Esophagus squamous epithelium (tissue), 5 donors: ENCODE measurements around the gene TSEN2. TPM values are rescaled to one million over a fixed set of nuclear protein-coding genes. Genes with fewer than 3 reads are reported as not detected.

Experiments used
- DNase-seq: peaks from one replicate; lab custom pipeline; 2025; lab: John Stamatoyannopoulos, UW
- H3K27ac ChIP-seq, 4 donors: fragments of 200-600 bp; sonication (generic); one replicate each; pipeline ENCODE4 v1.5.1; 2016 to 2019; ENCODE audit warnings: mild to moderate bottlenecking in 1 of 4
- H3K27me3 ChIP-seq, 4 donors: fragments of 200-600 bp; sonication (generic); 1 replicate in 3 of 4; 2 replicates in 1 of 4; pipeline versions ENCODE4 v1.5.1 to v1.6.0; 2017 to 2021; ENCODE audit warnings: antibody characterized with exemption in 1 of 4
- H3K36me3 ChIP-seq, 3 donors: fragments of 200-600 bp; sonication (generic); one replicate each; pipeline ENCODE4 v1.5.1; 2016 to 2019
- H3K4me1 ChIP-seq, 3 donors: fragments of 200-600 bp; sonication (generic); one replicate each; pipeline ENCODE4 v1.5.1; 2017 to 2019
- H3K4me3 ChIP-seq, 4 donors: fragments of 200-600 bp; sonication (generic); 1 replicate in 3 of 4; 2 replicates in 1 of 4; pipeline ENCODE4 v1.5.1; 2016 to 2019; ENCODE audit warnings: mild to moderate bottlenecking in 2 of 4, moderate library complexity in 1 of 4
- H3K9me3 ChIP-seq, 3 donors: fragments of 200-600 bp; sonication (generic); one replicate each; pipeline ENCODE4 v1.5.1; 2016 to 2019
- CTCF ChIP-seq, 6 experiments: fragments of 450-650 bp in 4 of 6; fragments of 200-600 bp in 2 of 6; sonication (generic) in 2 of 6; IDR thresholded peaks; one replicate each; pipeline ENCODE4 v1.5.1; 2016 to 2019; ENCODE audit warnings: antibody characterized with exemption in 6 of 6, mild to moderate bottlenecking in 4 of 6, moderate library complexity in 4 of 6
- POLR2A ChIP-seq, 4 donors: fragments of 450-650 bp; IDR thresholded peaks; one replicate each; pipeline ENCODE4 v1.6.1; 2017; ENCODE audit warnings: antibody characterized with exemption in 4 of 4, mild to moderate bottlenecking in 4 of 4, moderate library complexity in 3 of 4
- WGBS, 2 donors: methylation state at CpG; one replicate each; pipeline ENCODE4 v1.1.5; 2018; 5-methylcytosine and 5-hydroxymethylcytosine counted together
- intact Hi-C: fragments of 100-400 bp; cut with DNase I; formaldehyde crosslinking; loops from one replicate; pipeline ENCODE4 v1.15.0; 2022
- total RNA-seq, 4 donors: library from RNA; depleted of rRNA; stranded (reverse); fragments of >200 nt; gene quantifications; one replicate each; pipeline ENCODE4 v1.1.0, GENCODE V29; 2016
- donor health status: DM: yes; HTN: yes; CAD: no.

TSEN2 gene
- total RNA-seq, 4 donors from 2014 or later, result 13.6 to 29.6 (median 14.3) TPM

GRCh38 chr3:12472000-12472610 is 12.2 kb upstream of the TSEN2 start:
- Histone ChIP-seq H3K9me3 (no peaks in the 10 kb centered on the region), H3K27ac (no peak overlapping the region), H3K4me3 (no peak overlapping the region), H3K4me1 (peaks cover 0 to 11% (median 0%) of the 10 kb centered on the region in 3 donors), H3K27me3 (no peaks in the 10 kb centered on the region), H3K36me3 (no peaks in the 10 kb centered on the region)
- WGBS, 2 donors, result 76 to 86% methylated on average over 8 of the region's 11 CpGs
- TF ChIP-seq POLR2A (IDR thresholded peaks at IDR 0.05), result no peak
- no peak for TF ChIP-seq CTCF (IDR thresholded peaks at IDR 0.05)
- DNase-seq, result no peak
- intact Hi-C loops, result loop anchor here (10.0 kb wide), 1 partner anchor 187 kb away; the partner anchor contains the start of gene PPARG

- TF ChIP-seq POLR2A (IDR thresholded peaks at IDR 0.05) (no peak), CTCF (IDR thresholded peaks at IDR 0.05) (no peak)
- intact Hi-C loops, result loop anchor here (10.0 kb wide), 1 partner anchor 188 kb away; the partner anchor contains the start of gene PPARG
- H3K4me1 ChIP-seq, result peaks cover 0 to 11% (median 0%) of the 10 kb centered on the region in 3 donors
- no peak overlapping the region for H3K4me3 ChIP-seq
- no peak overlapping the region for H3K27ac ChIP-seq
- H3K27me3 ChIP-seq, result no peaks in the 10 kb centered on the region
- no peaks in the 10 kb centered on the region for H3K36me3 ChIP-seq
- DNase-seq, result no peak
- 64 to 67% methylated on average over 5 of the region's 5 CpGs for WGBS, 2 donors
- no peaks in the 10 kb centered on the region for H3K9me3 ChIP-seq
These were observed 11.5 kb upstream of the TSEN2 start for GRCh38 chr3:12472796-12473195.

- 65 to 68% methylated on average over 9 of the region's 9 CpGs for WGBS, 2 donors
- H3K4me3 ChIP-seq, result no peak overlapping the region
- no peak for DNase-seq
- no peaks in the 10 kb centered on the region for H3K27me3 ChIP-seq
- TF ChIP-seq CTCF (IDR thresholded peaks at IDR 0.05) (no peak), POLR2A (IDR thresholded peaks at IDR 0.05) (no peak)
- no peak overlapping the region for H3K27ac ChIP-seq
- H3K4me1 ChIP-seq, result peaks cover 0 to 11% (median 0%) of the 10 kb centered on the region in 3 donors
- no peaks in the 10 kb centered on the region for H3K36me3 ChIP-seq
- intact Hi-C loops, result loop anchor here (10.0 kb wide), 1 partner anchor 189 kb away; the partner anchor contains the start of gene PPARG
- H3K9me3 ChIP-seq, result no peaks in the 10 kb centered on the region
These were observed 10.8 kb upstream of the TSEN2 start for GRCh38 chr3:12473511-12473910.

- H3K27ac ChIP-seq, result peak overlapping the region in 2 of 4 donors; percentile 37
These were observed 7.9 kb upstream of the TSEN2 start for GRCh38 chr3:12476238-12476897.

More at GRCh38 chr3:12476238-12476897, 7.9 kb upstream of the TSEN2 start:
- TF ChIP-seq CTCF (IDR thresholded peaks at IDR 0.05) (no peak), POLR2A (IDR thresholded peaks at IDR 0.05) (no peak)
- 54 to 59% methylated on average over 5 of the region's 5 CpGs for WGBS, 2 donors
- peaks cover 0 to 20% (median 3%) of the 10 kb centered on the region in 3 donors for H3K4me1 ChIP-seq
- no peaks in the 10 kb centered on the region for H3K9me3 ChIP-seq
- no peaks in the 10 kb centered on the region for H3K27me3 ChIP-seq
- DNase-seq, result no peak
- H3K36me3 ChIP-seq, result no peaks in the 10 kb centered on the region
- no peak overlapping the region for H3K4me3 ChIP-seq
- intact Hi-C loops, result loop anchor here (10.0 kb wide), 1 partner anchor 192 kb away; the partner anchor contains the start of gene PPARG
